GM21526 (cell line): ENCODE measurements around the gene HECTD1.

ENCODE experiments used
- ATAC-seq: cut with Tn5 transposase; IDR thresholded peaks from one replicate; pipeline ENCODE4 v1.9.1; 2021; ENCODE audit warnings: moderate library complexity; ENCODE audit not compliant: unreplicated experiment, low FRiP score

HECTD1 gene

GRCh38 chr14:31162910-31163649, 44.5 kb downstream of the HECTD1 start:
- ATAC-seq: no peak

DNA sequence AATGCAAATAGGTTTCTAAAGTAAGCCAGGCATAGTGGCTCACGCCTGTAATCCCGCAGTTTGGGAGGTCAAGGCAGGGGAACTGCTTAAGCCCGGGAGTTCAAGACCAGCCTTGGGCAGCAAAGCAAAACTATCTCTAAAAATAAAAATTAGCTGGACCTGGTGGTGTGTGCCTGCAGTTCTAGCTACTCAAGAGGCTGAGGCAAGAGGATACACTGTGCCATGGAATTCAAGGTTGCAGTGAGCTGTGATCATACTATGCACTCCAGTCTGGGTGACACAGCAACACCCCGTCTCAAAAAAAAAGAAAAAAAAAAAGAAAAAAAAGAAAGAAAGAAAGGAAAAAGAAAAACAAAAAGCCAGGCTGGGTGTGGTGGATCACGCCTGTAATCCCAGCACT, 46.3 kb downstream of the HECTD1 start:
- no peak for ATAC-seq

GRCh38 chr14:31159682-31160296, 47.8 kb downstream of the HECTD1 start:
- no peak for ATAC-seq

GRCh38 chr14:31154956-31155355, 52.6 kb downstream of the HECTD1 start:
- no peak for ATAC-seq

DNA sequence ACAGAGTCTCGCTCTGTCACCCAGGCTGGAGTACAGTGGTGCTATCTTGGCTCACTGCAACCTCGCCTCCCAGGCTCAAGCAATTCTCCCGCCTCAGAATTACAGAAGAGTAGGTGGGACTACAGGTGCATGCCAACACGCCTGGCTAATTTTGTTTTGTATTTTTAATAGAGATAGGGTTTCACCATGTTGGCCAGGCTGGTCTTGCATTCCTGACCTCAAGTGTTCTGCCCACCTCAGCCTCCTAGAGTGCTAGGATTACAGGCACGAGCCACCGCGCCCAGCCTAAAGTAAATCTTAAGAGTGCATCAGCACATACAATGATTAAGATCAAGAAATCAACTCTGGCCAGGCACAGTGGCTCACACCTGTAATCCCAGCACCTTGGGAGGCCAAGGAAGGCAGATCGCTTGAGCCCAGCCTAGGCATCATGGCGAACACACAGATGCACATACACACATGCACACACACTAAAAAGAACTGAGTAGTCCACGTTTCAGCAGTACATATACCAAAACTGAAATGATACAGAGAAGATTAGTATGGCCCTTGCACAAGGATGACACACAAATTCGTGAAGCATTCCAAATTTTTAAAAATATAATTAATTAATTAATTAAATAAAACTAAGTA, 65.0 kb downstream of the HECTD1 start:
- ATAC-seq: no peak

GRCh38 chr14:31139301-31139847, 68.2 kb downstream of the HECTD1 start:
- no peak for ATAC-seq

DNA sequence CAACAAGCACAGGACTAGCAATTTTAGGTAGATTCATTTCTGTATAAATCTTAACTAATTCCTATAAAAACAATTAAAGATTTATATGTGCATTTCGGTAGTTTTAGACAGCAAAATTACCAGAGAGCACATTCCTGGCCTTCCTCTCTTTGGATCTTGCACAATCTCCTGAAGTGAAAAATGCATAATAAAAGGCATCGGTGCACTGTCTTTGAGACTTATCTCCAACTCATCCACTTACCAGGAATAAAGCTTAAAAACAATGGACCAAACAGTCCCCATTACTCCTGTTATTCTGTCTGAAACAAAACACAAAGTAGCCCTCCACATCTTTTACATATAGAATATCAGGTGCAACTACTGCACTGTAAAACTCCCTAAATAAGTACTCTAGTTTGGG, 69.3 kb downstream of the HECTD1 start:
- ATAC-seq: no peak

GRCh38 chr14:31137214-31137889, 70.2 kb downstream of the HECTD1 start:
- ATAC-seq: no peak

- ATAC-seq: no peak
Measured at GRCh38 chr14:31133133-31133532, 74.5 kb downstream of the HECTD1 start.

- ATAC-seq: no peak
Measured at GRCh38 chr14:31128601-31129526, 78.7 kb downstream of the HECTD1 start.

GRCh38 chr14:31127690-31128089, 79.9 kb downstream of the HECTD1 start:
- no peak for ATAC-seq

- no peak for ATAC-seq
Measured at GRCh38 chr14:31126680-31127079, 80.9 kb downstream of the HECTD1 start.

- ATAC-seq: no peak
Measured at GRCh38 chr14:31125231-31125630, 82.4 kb downstream of the HECTD1 start.

DNA sequence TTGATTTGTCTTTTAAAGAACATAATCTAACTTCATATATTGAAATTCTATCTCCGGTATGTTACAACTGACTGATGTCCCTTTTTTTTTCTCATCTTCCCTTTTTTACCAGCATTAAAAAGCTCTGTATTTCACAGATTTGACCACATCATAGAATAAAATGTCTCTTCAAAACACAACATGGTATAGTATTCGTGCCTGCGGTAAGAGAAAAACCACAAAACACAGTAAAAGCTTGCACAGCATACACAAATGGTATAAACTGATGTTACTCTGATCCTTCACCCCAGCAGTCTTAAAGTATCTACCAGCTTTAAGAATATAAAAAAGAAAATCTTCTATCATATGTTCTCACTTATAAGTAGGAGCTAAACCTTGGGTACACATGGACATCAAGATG, 83.4 kb downstream of the HECTD1 start:
- ATAC-seq: no peak

GRCh38 chr14:31122921-31123320, 84.7 kb downstream of the HECTD1 start:
- no peak for ATAC-seq

- ATAC-seq: no peak
Measured at GRCh38 chr14:31122098-31122611, 85.4 kb downstream of the HECTD1 start.

- no peak for ATAC-seq
Measured at GRCh38 chr14:31118892-31119291, 88.7 kb downstream of the HECTD1 start.

DNA sequence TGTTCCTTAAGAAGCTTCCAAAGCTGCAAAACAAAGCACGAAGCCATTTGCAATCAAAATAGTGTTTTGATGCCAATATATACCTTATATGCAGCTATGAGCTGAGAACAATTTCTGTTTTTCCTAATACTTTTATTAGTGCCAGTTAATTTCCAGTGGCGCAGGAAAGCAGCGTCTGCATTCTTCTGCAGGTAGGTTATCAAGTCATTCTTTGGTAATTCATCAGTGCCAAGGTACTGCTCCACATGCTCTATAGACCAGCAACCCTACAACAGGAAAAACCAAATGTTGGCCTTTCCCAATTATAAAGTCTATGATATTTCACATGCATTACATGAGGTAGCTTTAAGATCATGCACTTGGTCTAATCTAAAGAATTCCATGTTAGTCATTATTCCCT, 93.8 kb downstream of the HECTD1 start:
- ATAC-seq: no peak

DNA sequence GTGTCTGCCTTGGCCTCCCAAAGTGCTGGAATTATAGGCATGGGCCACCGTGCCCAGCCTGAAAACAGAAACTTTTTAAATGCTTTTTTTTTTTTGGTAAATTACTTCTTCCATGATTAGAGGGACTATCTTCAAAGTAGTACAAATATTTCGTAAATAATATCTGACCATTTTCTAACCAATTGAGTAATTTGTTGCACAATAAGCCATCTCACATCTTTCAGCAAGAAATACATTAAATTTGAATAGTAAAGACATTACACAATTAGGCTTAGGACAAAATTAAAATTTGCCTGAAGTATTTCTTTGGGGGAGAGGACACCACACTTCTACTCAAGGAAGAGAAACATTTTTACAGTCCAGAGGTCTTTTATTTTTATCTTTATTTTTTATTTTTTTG, 96.7 kb downstream of the HECTD1 start:
- no peak for ATAC-seq

- no peak for ATAC-seq
Measured at GRCh38 chr14:31109257-31109656, 98.3 kb downstream of the HECTD1 start.
